ENCODE measurements around the gene CHSY1. TPM values are rescaled to one million over a fixed set of nuclear protein-coding genes. Genes with fewer than 3 reads are reported as not detected.

CHSY1 gene
- total RNA-seq, 4 donors from 2014 or later = 8.8 to 19.3 (median 11.4) TPM

DNA sequence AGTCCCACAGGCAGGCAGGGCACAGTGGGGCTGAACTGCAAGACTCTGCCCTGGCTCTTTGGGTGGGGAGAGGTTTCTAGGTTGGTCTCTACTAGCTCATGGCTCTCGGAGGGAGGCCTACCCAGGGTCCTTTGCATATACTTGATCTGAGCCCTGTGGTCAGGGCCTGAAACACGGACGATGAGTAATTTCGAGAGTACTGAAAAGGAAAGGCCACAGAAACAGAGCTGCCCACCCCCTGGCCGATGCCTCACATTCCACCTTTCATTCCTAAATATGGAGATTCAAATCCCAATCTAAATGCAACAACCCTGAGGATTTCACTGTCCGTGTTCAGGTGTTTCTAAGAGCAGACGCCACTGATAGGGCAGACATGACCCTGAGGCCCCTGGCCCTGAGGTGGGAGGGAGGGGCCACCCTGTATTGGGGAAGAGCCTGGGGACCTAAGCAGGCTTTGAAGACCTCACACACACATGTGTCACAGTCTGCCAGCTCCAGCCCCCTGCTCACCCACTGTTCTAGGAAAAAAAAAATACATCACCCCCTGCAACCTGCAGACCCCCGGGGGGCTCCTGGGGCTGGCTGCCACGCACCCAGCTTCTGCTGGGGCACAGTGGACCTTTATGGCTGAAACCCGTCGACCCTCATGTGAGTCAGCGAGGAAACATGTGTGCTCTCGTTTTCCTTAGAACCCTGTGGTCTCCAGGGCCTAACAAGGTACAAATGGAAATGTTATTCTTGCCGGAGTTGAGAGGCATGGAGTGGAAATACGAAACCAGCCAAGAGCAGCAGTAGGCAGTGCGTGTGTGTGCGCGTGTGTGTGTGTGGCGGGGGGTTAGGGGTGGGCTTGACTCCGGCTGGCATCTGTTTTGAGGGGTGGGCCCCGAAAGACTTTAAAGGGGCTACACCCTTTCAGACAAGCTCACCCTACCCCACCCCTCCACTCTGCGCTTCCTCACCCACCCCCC, 112.7 kb downstream of the CHSY1 start:
- TF ChIP-seq POLR2A (IDR thresholded peaks at IDR 0.05) = no peak
- TF ChIP-seq, protein P1, sequence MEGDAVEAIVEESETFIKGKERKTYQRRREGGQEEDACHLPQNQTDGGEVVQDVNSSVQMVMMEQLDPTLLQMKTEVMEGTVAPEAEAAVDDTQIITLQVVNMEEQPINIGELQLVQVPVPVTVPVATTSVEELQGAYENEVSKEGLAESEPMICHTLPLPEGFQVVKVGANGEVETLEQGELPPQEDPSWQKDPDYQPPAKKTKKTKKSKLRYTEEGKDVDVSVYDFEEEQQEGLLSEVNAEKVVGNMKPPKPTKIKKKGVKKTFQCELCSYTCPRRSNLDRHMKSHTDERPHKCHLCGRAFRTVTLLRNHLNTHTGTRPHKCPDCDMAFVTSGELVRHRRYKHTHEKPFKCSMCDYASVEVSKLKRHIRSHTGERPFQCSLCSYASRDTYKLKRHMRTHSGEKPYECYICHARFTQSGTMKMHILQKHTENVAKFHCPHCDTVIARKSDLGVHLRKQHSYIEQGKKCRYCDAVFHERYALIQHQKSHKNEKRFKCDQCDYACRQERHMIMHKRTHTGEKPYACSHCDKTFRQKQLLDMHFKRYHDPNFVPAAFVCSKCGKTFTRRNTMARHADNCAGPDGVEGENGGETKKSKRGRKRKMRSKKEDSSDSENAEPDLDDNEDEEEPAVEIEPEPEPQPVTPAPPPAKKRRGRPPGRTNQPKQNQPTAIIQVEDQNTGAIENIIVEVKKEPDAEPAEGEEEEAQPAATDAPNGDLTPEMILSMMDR (IDR thresholded peaks at IDR 0.05) = no peak
- H3K36me3 ChIP-seq = no peaks in the 10 kb centered on the region
- intact Hi-C loops (cut with DNase I) = no loop called here
- H3K27ac ChIP-seq = no peak overlapping the region
- DNase-seq = no peak
- no peaks in the 10 kb centered on the region for H3K27me3 ChIP-seq
- no peak overlapping the region for H3K4me3 ChIP-seq
- H3K4me1 ChIP-seq = peaks cover 0 to 4% (median 3%) of the 10 kb centered on the region in 3 donors
- 78 to 82% methylated on average over 15 to 20 of the region's 22 CpGs for WGBS, 2 donors
- H3K9me3 ChIP-seq = no peaks in the 10 kb centered on the region

DNA sequence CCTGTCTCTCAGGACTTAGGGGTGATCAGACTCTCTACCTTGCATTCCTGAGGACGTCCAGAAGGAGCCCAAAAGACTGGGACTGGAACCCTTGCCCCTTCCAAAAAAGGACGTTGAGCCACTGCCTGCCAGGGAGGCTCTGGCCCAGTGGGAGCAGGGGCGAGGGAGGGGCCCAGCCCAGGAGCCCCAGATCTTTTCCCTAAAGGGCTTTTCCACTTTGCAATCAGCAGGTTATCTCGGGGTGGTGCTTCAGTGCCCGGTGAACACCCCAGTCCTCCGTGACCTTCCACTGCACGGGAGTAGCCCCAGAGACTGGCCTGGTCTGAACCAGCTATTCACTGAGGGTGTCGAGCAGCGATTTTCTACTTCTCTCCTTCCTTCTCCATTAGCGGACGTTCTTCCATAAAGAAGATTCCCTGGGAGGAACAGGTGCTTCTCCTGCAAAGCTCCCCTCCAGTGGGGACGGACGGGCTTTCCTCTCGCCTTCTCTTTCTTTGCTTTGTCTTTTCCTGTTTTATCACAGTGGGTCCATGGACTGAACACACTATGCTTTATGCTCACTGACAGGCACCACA, 113.7 kb downstream of the CHSY1 start:
- no peak for DNase-seq
- WGBS, 2 donors = 73 to 85% methylated on average over 8 to 14 of the region's 14 CpGs
- intact Hi-C loops (cut with DNase I) = no loop called here

DNA sequence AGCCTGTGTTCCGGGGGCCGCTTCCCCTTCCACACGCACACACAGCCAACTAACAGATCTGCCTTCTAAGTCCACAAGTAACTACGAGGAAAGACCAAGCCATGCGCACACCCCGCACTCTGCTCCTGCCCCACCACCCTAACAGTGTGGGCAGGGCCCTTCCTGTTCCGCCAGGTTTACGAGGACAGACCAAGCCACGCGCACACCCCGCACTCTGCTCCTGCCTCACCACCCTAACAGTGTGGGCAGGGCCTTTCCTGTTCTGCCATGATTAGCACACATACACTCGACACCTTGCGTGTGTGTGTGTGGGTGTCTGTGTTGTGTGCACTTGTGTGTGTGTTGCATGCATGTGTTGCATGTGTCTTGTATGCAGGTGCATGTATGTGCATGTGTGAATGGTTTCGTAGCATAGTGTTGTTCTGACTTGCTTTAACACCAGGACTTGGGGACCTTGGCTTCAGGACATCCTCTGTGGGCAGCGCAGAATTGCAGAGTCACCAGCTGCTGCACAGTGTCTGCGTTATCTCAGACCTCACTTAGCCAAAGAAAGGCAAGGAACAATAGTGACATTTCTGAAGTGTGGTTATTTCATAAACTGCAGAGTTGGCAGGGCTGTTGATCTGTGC, 114.4 kb downstream of the CHSY1 start:
- intact Hi-C loops (cut with DNase I) = no loop called here
- no peak for DNase-seq
- Histone ChIP-seq H3K4me1 (no peaks in the 10 kb centered on the region), H3K27ac (no peak overlapping the region), H3K27me3 (no peaks in the 10 kb centered on the region), H3K9me3 (no peaks in the 10 kb centered on the region), H3K4me3 (no peak overlapping the region), H3K36me3 (no peaks in the 10 kb centered on the region)
- TF ChIP-seq POLR2A (IDR thresholded peaks at IDR 0.05) = no peak
- TF ChIP-seq, protein P1 (IDR thresholded peaks at IDR 0.05) = no peak
- WGBS, 2 donors = 64 to 78% methylated on average over 7 to 16 of the region's 16 CpGs

More for the DNA sequence above, 113.7 kb downstream of the CHSY1 start:
- H3K27me3 ChIP-seq = no peaks in the 10 kb centered on the region
- H3K4me3 ChIP-seq = no peak overlapping the region
- TF ChIP-seq, protein P1 (IDR thresholded peaks at IDR 0.05) = no peak
- TF ChIP-seq POLR2A (IDR thresholded peaks at IDR 0.05) = no peak
- H3K9me3 ChIP-seq = no peaks in the 10 kb centered on the region
- H3K27ac ChIP-seq = no peak overlapping the region
- peaks cover 0 to 4% (median 3%) of the 10 kb centered on the region in 3 donors for H3K4me1 ChIP-seq
- H3K36me3 ChIP-seq = no peaks in the 10 kb centered on the region

DNA sequence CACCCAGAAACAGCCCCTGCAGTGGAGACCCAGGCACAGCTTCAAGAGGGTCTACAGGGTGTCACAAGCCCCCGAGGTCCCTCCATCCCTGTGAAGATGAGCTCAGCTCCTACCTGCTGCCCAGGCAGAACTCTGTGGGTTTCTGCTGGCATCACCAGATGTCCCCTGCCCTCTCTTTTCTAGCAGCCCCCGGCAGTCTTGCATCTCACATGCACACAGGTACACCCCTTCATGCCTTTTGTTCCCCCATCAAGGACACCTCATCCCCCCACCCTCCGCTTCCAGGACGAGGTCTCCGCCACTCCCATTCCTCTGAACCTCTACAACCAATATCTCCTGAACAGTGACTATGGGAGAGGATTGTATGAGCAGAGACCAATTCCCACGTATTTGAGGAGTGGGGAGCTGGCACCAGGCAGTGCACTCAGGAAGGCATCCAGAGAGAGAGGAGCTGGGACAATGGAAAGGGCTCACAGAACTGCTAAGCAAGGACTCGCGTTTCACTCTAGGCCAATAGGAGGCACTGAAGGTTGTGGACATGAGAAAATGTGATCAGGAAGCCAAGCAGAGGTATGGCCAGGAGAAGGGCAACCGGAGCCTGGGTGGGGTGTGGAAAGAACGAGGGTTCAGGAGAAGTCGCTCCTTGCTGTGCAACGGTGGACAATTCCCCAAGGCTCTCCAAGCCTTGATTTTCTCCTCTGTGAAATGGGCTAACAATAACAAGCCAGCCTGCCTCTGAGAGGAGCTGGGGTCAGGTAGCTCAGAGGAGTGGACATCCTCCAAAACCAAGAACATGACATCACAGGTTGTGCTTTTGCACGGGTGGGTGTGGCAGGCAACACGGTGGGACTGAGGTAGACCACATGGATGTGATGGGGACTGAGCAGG, 115.2 kb downstream of the CHSY1 start:
- no peak overlapping the region for H3K27ac ChIP-seq
- TF ChIP-seq, protein P1 (IDR thresholded peaks at IDR 0.05) = no peak
- no peak for TF ChIP-seq POLR2A (IDR thresholded peaks at IDR 0.05)
- no peaks in the 10 kb centered on the region for H3K9me3 ChIP-seq
- intact Hi-C loops (cut with DNase I) = no loop called here
- no peaks in the 10 kb centered on the region for H3K36me3 ChIP-seq
- no peak overlapping the region for H3K4me3 ChIP-seq
- DNase-seq = no peak
- no peaks in the 10 kb centered on the region for H3K27me3 ChIP-seq
- no peaks in the 10 kb centered on the region for H3K4me1 ChIP-seq
- 74 to 85% methylated on average over 12 of the region's 14 CpGs for WGBS, 2 donors
